ENCODE measurements around the gene RBM41.

DNA sequence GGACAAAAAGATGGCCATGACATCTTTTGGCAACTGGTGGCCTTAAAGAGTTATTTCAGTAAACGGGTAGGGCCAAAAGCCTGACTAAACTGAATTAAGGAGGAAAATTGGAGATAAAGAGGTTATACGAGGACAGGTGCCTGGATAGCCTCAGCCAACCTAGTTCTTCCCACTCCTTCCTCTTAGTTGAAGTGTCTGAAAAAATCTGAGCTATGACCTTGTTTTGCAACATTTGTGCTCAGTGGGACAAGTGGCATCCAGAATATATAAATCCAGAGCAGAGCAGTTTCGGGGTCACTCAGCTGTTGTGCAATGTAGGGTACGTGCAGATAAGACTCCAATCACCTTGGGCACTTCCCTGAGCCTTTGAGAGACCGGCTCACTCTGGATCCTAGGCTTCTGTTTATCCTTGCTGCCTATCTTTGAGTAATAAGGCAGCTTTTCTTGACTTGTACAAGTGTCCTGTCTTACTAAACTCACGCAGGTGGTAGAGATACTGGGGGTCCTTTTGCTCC lies 68.4 kb downstream of the RBM41 start:
- TF ChIP-seq, protein P1, sequence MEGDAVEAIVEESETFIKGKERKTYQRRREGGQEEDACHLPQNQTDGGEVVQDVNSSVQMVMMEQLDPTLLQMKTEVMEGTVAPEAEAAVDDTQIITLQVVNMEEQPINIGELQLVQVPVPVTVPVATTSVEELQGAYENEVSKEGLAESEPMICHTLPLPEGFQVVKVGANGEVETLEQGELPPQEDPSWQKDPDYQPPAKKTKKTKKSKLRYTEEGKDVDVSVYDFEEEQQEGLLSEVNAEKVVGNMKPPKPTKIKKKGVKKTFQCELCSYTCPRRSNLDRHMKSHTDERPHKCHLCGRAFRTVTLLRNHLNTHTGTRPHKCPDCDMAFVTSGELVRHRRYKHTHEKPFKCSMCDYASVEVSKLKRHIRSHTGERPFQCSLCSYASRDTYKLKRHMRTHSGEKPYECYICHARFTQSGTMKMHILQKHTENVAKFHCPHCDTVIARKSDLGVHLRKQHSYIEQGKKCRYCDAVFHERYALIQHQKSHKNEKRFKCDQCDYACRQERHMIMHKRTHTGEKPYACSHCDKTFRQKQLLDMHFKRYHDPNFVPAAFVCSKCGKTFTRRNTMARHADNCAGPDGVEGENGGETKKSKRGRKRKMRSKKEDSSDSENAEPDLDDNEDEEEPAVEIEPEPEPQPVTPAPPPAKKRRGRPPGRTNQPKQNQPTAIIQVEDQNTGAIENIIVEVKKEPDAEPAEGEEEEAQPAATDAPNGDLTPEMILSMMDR (IDR thresholded peaks at IDR 0.05), result no peak
- TF ChIP-seq POLR2A (IDR thresholded peaks at IDR 0.05) (no peak), EP300 (IDR thresholded peaks at IDR 0.05) (no peak)

All from sigmoid colon (tissue), 4 donors.